Measurements from ENCODE around the gene IFI30.

DNA sequence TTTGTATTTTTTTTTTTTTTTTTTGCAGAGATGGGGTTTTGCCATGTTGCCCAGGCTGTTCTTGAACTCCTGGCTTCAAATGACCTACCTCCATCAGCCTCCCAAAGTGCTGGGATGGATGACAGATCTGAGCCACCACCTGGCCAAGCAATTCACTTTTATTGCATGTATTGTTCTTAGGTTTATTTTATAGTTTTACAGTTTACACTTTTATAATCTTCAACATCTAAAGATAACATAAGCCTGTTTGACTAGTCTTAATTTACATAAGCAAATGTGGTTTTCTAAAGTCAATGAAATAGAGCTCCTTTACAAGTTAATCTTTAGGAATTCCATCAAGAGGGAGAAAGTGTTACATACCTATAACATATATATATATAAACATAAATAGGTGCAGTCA, 9.9 kb downstream of the IFI30 start:
- TF ChIP-seq GATA2 (IDR thresholded peaks at IDR 0.05; ENCODE audit: low read depth, low read length) = no peak
- no peak for TF ChIP-seq GATA3 (IDR thresholded peaks at IDR 0.05; ENCODE audit: low read depth, low read length)

Data from SH-SY5Y (cell line).